Measurements from ENCODE around the gene CDK5RAP1.
"Not testable (repeated sequence)": the region's sequence is repeated elsewhere in the genome, so short reads cannot be mapped to it uniquely, and the experiment has no call there.

The CDK5RAP1 gene, protein sequence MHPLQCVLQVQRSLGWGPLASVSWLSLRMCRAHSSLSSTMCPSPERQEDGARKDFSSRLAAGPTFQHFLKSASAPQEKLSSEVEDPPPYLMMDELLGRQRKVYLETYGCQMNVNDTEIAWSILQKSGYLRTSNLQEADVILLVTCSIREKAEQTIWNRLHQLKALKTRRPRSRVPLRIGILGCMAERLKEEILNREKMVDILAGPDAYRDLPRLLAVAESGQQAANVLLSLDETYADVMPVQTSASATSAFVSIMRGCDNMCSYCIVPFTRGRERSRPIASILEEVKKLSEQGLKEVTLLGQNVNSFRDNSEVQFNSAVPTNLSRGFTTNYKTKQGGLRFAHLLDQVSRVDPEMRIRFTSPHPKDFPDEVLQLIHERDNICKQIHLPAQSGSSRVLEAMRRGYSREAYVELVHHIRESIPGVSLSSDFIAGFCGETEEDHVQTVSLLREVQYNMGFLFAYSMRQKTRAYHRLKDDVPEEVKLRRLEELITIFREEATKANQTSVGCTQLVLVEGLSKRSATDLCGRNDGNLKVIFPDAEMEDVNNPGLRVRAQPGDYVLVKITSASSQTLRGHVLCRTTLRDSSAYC

DNA sequence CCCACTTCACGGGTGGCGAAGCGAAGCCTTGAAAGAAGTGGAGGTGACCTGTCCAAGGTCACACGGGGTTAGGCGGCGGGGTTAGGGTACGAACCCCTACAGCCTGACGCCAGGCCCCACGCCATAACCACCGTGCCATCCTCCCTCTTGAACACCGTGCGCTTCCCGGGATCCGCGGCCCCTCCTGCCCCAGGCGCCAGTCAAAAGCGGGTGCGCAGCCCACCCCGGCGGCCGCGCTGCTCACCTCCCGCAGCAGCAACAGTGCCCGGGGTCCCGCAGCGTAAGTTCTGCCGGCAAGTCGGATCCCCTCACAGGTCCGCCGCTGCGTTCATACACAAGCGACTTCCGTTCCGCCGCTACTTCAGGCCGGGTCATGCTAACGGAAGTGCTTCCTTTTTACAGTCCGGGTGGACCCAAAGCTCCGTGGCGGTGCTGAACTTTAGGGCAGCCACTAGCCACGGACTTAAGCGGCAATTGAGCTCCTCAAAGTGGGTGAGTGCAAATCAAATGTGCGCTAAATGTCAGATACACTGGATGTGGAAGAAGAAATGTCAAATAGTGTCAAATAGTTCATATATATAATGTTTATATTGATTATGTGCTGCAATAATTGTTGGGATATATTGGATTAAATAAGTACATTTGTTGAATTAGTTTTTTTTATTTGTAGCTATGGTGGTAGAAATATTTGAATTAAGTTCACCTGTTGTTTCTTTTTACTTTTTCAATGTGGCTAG, at the start of gene CDK5RAP1:
TSS of gene CDK5RAP1 (minus strand) at position 336 of the 737 bp plus-strand sequence. CDS start 4,455 bp downstream, outside the sequence.
- no peaks in the 10 kb centered on the region for H3K27me3 Mint-ChIP-seq (ENCODE audit: low read depth)
- peaks cover under 1% of the 10 kb centered on the region for H3K36me3 Mint-ChIP-seq (ENCODE audit: low read depth)
- peaks cover 16% of the 10 kb centered on the region for H3K4me1 Mint-ChIP-seq (ENCODE audit: low read depth)
- no peaks in the 10 kb centered on the region for H3K9me3 Mint-ChIP-seq
- H3K4me3 Mint-ChIP-seq: peak within 1 kb of the TSS; percentile 97
- H3K27ac Mint-ChIP-seq: peak within 1 kb of the TSS; percentile 92

DNA sequence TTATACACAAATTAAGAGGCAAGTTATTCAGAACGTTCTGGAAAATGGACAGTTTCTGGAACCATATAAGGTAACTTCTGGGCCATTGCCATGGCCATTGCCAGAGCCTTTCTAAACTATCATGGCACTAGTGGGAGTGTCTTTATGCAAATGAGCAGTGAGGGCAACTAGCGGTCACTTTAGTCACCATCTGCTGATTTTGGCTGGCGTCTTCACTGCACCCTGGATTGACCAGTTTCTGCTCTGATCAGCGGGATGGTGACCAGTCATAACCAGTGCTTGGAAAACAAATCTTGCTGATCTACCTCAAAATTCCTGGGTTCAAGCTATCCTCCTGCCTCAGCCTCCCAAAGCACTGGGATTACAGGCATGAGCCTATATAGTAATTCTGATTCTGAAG, 49.5 kb upstream of the CDK5RAP1 start:
- Mint-ChIP-seq H3K27me3 (ENCODE audit: low read depth) (peaks cover 6% of the 10 kb centered on the region), H3K27ac (no peak overlapping the region), H3K4me3 (no peak overlapping the region), H3K36me3 (ENCODE audit: low read depth) (no peaks in the 10 kb centered on the region), H3K9me3 (no peaks in the 10 kb centered on the region), H3K4me1 (ENCODE audit: low read depth) (peaks cover 4% of the 10 kb centered on the region)

DNA sequence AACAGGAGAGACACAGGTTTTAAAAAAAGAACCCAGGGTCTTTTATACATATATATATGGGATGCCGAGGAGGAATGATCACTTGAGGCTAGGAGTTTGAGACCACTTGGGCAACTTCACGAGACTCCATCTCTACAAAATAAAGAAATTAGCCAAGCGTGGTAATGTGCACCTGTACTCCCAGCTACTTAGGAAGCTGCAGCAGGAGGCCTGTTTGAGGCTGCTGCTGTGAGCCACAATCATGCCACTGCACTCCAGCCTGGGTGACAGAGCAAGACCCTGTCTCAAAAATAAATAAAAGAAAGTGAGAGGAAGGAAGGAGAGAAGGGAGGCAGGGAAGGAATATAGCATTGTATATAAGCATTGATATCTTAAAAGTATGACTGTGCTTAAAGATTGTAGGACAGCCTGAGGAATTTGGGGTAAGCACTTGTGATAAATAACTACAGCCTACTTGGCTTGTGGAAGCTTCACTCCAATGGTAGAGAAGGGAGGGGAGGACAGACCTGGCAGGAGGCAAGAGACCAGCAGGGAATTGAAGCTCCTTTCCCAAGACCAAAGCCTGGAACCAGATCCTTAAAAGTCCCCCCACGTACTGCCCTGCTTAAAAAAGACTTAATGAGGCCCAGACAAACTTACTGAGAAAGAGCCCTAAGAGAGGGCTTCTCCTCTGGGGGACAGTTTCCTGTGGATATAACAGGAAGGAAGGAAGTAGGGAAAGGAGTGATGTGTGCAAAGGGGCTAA, 44.7 kb upstream of the CDK5RAP1 start:
- H3K4me3 Mint-ChIP-seq: no peak overlapping the region
- no peaks in the 10 kb centered on the region for H3K36me3 Mint-ChIP-seq (ENCODE audit: low read depth)
- no peak overlapping the region for H3K27ac Mint-ChIP-seq
- H3K9me3 Mint-ChIP-seq: no peaks in the 10 kb centered on the region
- peaks cover 18% of the 10 kb centered on the region for H3K4me1 Mint-ChIP-seq (ENCODE audit: low read depth)
- H3K27me3 Mint-ChIP-seq (ENCODE audit: low read depth): peaks cover 26% of the 10 kb centered on the region

DNA sequence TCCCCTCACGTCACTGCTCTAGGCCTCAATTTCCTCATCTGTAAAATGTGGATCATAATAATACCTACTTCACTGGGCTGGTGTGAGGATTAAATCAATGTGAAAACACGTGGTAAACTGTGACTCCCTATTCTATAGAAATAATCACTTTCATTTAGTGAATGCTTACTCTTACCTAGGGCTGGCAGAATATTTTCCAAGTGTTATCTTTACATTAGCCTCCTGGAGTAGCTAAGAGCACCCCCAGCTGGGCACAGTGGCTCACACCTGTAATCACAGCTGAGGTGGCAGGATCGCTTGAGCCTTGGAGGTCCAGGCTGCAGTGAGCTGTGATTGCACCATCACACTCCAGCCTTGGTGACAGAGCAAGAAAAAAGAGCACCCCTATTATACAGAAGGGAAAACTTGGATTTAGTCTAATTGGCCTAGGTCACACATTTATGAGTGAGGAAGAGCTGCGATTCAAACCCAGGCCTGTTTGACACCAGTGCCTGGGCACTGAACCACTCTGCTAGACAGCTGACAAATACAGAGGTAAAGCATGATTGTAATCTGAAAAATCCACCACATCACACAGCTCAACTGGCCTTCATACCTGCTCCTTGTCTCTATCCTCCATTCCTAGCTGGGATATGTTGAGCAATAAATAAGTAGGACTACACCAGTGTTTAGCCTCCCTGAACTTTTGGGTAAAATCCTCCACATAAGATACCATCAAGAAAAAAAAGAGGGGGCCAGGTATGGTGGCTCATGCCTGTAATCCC, 43.7 kb upstream of the CDK5RAP1 start:
- no peaks in the 10 kb centered on the region for H3K36me3 Mint-ChIP-seq (ENCODE audit: low read depth)
- peaks cover 18% of the 10 kb centered on the region for H3K4me1 Mint-ChIP-seq (ENCODE audit: low read depth)
- H3K27me3 Mint-ChIP-seq (ENCODE audit: low read depth): peaks cover 27% of the 10 kb centered on the region
- no peaks in the 10 kb centered on the region for H3K9me3 Mint-ChIP-seq
- H3K4me3 Mint-ChIP-seq: peak overlapping the region; percentile 91
- peak overlapping the region; percentile 84 for H3K27ac Mint-ChIP-seq

DNA sequence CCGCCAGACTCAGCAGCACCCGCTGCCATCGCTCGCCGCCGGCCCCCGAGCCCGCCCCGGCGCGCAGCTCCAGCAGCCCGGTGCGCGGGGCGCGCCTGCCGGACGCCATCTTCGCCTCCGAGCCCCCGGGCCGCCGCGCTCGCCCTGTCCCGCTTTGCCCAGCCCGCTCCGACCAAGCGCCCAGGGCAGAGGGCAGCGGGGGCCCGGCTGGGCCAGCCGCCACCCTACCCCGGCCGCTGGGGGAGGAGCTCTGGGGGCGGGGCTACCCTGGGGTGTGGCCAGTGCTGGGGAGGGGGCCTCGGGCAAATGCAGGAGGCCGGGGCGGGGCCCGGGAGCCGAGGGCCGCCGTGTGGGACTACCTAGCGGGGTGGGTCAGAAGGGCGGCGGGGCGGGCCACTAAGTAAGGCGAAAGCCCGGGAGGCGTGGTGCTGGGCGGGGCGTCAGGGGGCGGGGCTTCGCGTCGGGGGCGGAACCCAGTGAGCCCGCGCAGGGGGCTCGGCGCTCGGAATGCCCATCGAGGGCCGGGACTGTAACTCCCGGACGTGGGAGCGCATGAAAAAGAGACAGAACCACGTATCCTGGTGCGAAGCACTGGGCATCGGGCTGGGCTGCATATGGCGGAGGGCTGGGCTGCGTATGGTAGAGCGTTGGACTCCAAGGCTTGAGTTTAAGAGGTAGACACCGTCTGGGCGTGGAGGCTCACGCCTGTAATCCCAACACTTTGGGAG, 42.4 kb upstream of the CDK5RAP1 start, which contains the start of gene SNTA1:
TSS of gene SNTA1 (minus strand) at position 252 of the 728 bp plus-strand sequence. CDS start at position 109, 143 bp downstream.
- Mint-ChIP-seq H3K36me3 (ENCODE audit: low read depth) (no peaks in the 10 kb centered on the region), H3K4me1 (ENCODE audit: low read depth) (peaks cover 18% of the 10 kb centered on the region), H3K9me3 (no peaks in the 10 kb centered on the region), H3K27ac (peak within 1 kb of the TSS; percentile 84), H3K27me3 (ENCODE audit: low read depth) (peaks cover 27% of the 10 kb centered on the region), H3K4me3 (peak within 1 kb of the TSS; percentile 91)

DNA sequence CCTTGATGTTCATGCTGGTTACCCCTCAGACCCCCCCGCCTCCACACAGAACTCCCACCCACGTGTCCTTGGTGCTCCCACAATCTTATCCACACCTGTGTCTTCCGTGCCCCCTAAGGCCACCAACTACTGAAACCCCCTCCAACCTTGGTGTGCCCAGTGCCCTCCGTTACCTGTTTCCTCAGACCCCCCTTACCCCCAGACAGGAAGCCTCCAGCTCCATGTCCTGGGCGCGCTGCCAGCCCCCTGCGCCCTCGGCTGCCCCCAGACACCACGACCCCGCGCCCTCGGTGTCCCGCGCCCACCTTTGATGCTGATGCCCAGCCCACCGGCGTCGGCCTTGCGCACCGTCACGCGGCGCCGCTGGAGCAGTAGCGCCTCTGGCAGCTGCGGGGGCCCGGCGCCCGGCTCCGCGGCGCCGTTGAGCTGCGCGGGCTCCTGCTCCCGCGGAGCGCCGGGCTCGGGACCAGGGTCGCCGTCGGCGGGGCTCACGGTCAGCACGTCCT, 41.7 kb upstream of the CDK5RAP1 start:
- H3K9me3 Mint-ChIP-seq: no peaks in the 10 kb centered on the region
- H3K27ac Mint-ChIP-seq: no peak overlapping the region
- H3K36me3 Mint-ChIP-seq (ENCODE audit: low read depth): no peaks in the 10 kb centered on the region
- H3K4me3 Mint-ChIP-seq: peak overlapping the region; percentile 77
- H3K27me3 Mint-ChIP-seq (ENCODE audit: low read depth): peaks cover 27% of the 10 kb centered on the region
- H3K4me1 Mint-ChIP-seq (ENCODE audit: low read depth): peaks cover 18% of the 10 kb centered on the region

DNA sequence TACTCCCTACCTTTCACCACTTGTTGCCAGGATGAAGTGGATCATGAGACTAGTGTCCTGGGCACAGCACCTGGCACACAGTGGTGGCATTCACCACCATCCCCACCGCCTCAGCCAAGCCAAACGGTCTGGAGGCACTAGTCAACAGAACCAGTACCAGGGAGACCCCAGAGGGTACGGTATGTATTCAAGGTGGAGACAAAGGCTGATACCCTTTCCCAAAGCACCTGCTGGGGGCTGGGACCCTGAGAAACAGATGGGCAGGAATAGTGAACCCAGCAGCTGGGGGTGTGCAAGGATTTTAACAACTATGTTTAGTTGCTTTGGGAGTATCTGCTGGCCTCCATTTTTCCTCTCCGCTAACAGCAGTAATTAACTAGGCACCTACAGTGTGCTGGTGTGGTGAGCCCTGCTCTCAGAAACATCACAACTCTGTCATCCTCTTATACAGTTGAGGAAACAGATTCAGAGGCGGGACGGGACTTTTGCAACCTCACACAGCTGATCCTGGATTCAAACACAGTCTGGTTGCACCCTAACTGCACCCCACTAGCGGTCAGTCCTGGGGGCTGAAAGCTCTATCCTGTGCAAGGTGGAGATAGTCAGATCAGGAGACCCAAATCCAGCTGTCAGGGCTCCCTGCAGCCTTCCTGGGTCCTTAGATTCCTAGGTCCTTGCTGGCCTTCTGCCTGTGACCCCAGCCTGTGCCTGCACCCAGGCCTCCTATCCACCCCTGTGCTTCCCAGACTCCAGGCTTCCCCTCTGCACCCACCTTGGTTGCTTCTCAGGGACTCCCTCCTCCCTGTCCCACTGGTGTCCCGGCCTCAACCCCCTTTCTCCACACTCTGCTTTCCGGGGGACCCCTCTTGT, 41.1 kb upstream of the CDK5RAP1 start:
- Mint-ChIP-seq H3K36me3 (ENCODE audit: low read depth) (no peaks in the 10 kb centered on the region), H3K9me3 (no peaks in the 10 kb centered on the region), H3K4me3 (peak overlapping the region; percentile 77), H3K4me1 (ENCODE audit: low read depth) (peaks cover 18% of the 10 kb centered on the region), H3K27me3 (ENCODE audit: low read depth) (peaks cover 27% of the 10 kb centered on the region), H3K27ac (no peak overlapping the region)

DNA sequence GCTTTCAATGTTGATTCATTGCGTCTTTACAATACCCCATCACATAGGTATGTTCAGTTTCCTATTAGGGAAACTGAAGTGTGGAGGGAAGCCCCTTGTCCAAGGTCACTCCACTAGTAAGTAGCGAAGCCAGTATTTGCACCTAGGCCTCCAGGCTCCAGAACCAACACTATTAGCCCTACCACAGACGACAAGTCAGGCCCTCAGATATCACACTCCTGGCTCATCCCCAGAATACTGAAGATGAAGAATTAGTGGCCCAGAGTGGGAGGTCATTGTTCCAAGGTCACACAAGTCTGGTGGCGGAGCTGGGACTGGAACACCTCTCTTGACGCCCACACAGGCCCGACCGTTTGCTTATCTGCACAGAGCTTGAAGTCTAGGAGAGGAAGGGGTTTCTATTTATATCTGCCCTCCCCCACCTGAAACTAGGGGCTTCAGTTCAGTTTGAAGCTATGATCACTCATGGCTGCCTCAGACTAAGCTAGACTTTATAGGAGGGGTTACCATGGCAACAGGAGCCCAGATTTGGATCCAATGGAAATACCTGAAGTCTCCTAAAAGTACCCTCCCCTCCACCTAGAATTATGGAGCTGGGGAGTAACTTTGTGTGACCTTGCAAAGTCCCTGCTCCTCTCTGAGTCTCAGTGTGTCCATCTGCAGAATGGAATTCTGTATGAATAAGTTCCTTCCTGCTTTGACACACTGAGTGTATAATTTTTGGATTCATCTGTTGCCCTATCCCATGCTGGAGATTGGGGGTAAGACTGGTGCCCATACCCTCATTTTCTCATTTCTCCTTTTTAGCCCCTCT, 40.0 kb upstream of the CDK5RAP1 start:
- H3K36me3 Mint-ChIP-seq (ENCODE audit: low read depth): no peaks in the 10 kb centered on the region
- H3K4me3 Mint-ChIP-seq: no peak overlapping the region
- peaks cover 17% of the 10 kb centered on the region for H3K4me1 Mint-ChIP-seq (ENCODE audit: low read depth)
- H3K9me3 Mint-ChIP-seq: no peaks in the 10 kb centered on the region
- H3K27ac Mint-ChIP-seq: no peak overlapping the region
- H3K27me3 Mint-ChIP-seq (ENCODE audit: low read depth): peaks cover 26% of the 10 kb centered on the region

DNA sequence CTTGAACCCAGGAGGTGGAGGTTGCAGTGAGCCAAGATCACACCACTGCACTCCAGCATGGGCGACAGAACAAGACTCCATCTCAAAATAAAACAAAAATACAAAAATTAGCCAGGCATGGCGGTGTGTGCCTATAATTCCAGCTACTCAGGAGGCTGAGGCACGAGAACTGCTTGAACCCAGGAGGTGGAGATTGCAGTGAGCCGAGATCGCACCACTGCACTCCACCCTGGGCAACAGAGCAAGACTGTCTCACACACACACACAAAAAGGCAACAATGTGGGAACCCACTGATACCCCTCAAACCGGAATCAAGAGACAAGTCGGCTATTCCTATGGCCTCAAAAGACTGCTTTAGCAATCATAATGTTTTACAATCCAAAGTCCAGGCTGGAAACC, 39.2 kb upstream of the CDK5RAP1 start:
- H3K27ac Mint-ChIP-seq; H3K4me3 Mint-ChIP-seq; H3K36me3 Mint-ChIP-seq (ENCODE audit: low read depth); H3K9me3 Mint-ChIP-seq: not testable (repeated sequence)
- peaks cover 20% of the 10 kb centered on the region for H3K27me3 Mint-ChIP-seq (ENCODE audit: low read depth)
- peaks cover 14% of the 10 kb centered on the region for H3K4me1 Mint-ChIP-seq (ENCODE audit: low read depth)

DNA sequence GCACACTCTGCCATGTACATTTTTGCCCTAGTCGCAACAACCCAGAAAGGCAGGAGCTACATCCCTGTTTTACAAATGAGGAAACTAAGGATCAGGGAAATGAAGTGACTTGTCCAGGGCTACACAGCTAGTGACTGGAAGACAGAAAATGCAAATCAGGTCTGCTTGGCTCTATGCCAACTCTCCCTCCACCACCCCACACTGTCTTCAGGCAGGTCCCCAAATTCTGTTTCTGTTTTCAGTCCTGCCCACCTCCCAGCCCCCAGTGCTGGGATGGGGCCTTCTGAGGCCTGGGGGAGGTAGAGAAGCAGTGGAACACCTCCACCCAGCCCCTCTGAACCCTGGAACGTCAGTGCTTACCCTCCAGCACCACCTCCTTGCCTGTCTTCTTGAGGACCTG, 37.2 kb upstream of the CDK5RAP1 start:
- no peaks in the 10 kb centered on the region for H3K36me3 Mint-ChIP-seq (ENCODE audit: low read depth)
- H3K27me3 Mint-ChIP-seq (ENCODE audit: low read depth): peaks cover 20% of the 10 kb centered on the region
- H3K4me3 Mint-ChIP-seq: no peak overlapping the region
- H3K9me3 Mint-ChIP-seq: no peaks in the 10 kb centered on the region
- H3K27ac Mint-ChIP-seq: no peak overlapping the region
- H3K4me1 Mint-ChIP-seq (ENCODE audit: low read depth): peaks cover 4% of the 10 kb centered on the region

DNA sequence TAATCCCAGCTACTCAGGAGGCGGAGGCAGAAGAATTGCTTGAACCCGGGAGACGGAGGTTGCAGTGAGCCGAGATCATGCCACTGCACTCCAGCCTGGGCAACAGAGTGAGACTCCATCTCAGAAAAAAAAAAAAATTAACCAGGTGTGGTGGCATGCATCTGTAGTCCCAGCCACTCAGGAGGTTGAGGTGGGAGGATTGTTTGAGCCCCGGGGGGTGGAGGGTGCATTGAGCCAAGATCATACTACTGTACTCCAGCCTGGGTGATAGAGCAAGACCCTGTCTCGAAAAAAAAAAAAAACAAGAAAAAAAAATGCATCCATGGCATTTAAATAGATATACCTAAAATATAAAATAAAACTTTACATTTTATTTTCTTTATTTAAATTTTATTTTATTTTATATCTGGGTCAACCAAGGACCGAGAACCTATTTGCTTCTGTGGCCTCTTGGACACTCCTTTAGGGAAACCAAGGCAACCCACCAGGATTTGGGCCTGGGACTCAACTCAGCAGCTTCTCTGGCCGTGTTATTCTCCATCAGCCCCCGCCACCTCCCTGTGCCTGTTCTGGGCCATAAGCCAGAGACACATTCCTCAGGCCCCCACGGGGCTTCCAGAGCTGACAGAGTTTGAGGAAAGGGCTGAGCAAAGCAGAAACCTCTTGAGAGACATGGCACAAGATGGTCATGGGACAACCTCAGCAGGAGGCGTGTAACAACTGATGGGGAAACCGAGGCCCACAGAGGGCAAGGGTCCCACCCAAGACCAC, 36.0 kb upstream of the CDK5RAP1 start:
- Mint-ChIP-seq H3K27me3 (ENCODE audit: low read depth) (peaks cover 12% of the 10 kb centered on the region), H3K9me3 (no peaks in the 10 kb centered on the region), H3K4me1 (ENCODE audit: low read depth) (peaks cover under 1% of the 10 kb centered on the region), H3K27ac (no peak overlapping the region), H3K36me3 (ENCODE audit: low read depth) (no peaks in the 10 kb centered on the region), H3K4me3 (no peak overlapping the region)

Measured in T-helper 1 cell treated with Interleukin-12 subunit alpha and Interleukin-12 subunit beta and Interleukin-4 antibody, amounts not matched to agents 30 μg/mL and 1 μg/mL, for 36 hours (primary cell).